RWPE2 (cell line): ENCODE results near the gene CHMP2A.

ENCODE experiments used
- ATAC-seq: fragments of 200-7000 bp; cut with Tn5 transposase; 3 replicates; pipeline ENCODE4 v1.9.1; 2021; ENCODE audit warnings: low read depth
- DNase-seq: peaks from one replicate; pipeline ENCODE4 v3.0.0-alpha.2; 2020; ENCODE audit warnings: low spot score
- H3K27ac ChIP-seq: fragments of 450-650 bp; 2 replicates; pipeline ENCODE4 v1.5.1; 2017; ENCODE audit warnings: mild to moderate bottlenecking; ENCODE audit not compliant: poor library complexity, severe bottlenecking
- H3K27me3 ChIP-seq: fragments of 250-450 bp; sonication (Bioruptor Pico); 2 replicates; pipeline ENCODE4 v1.5.1; 2021; ENCODE audit warnings: mild to moderate bottlenecking, moderate library complexity; ENCODE audit not compliant: insufficient read depth, poor library complexity, severe bottlenecking
- H3K36me3 ChIP-seq: fragments of 250-450 bp; sonication (Bioruptor Pico); 2 replicates; pipeline ENCODE4 v1.5.1; 2020; ENCODE audit warnings: low read depth, mild to moderate bottlenecking, moderate library complexity
- H3K4me1 ChIP-seq: fragments of 250-450 bp; sonication (Bioruptor Pico); 2 replicates; pipeline ENCODE4 v1.5.1; 2021; ENCODE audit warnings: mild to moderate bottlenecking, moderate library complexity; ENCODE audit not compliant: insufficient read depth, poor library complexity, severe bottlenecking
- H3K4me3 ChIP-seq: fragments of 250-450 bp; sonication (Bioruptor Pico); 2 replicates; pipeline ENCODE4 v1.5.1; 2021; ENCODE audit warnings: mild to moderate bottlenecking, moderate library complexity; ENCODE audit not compliant: severe bottlenecking
- H3K9me3 ChIP-seq: fragments of 250-450 bp; sonication (Bioruptor Pico); 2 replicates; pipeline ENCODE4 v1.5.1; 2021; ENCODE audit warnings: mild to moderate bottlenecking, moderate library complexity; ENCODE audit not compliant: severe bottlenecking
- TF ChIP-seq, protein P1 (sequence below): fragments of 450-650 bp; IDR thresholded peaks from one replicate; pipeline ENCODE4 v1.5.1; 2017; ENCODE audit warnings: mild to moderate bottlenecking, moderate library complexity; ENCODE audit not compliant: poor library complexity, severe bottlenecking

Gene CHMP2A

GRCh38 chr19:58559275-58560006 is 4.5 kb upstream of the CHMP2A start:
- no peaks in the 10 kb centered on the region for H3K4me1 ChIP-seq
- ATAC-seq (peak; percentile 44), DNase-seq (peak; percentile 92)
- no peaks in the 10 kb centered on the region for H3K9me3 ChIP-seq
- TF ChIP-seq, protein P1, sequence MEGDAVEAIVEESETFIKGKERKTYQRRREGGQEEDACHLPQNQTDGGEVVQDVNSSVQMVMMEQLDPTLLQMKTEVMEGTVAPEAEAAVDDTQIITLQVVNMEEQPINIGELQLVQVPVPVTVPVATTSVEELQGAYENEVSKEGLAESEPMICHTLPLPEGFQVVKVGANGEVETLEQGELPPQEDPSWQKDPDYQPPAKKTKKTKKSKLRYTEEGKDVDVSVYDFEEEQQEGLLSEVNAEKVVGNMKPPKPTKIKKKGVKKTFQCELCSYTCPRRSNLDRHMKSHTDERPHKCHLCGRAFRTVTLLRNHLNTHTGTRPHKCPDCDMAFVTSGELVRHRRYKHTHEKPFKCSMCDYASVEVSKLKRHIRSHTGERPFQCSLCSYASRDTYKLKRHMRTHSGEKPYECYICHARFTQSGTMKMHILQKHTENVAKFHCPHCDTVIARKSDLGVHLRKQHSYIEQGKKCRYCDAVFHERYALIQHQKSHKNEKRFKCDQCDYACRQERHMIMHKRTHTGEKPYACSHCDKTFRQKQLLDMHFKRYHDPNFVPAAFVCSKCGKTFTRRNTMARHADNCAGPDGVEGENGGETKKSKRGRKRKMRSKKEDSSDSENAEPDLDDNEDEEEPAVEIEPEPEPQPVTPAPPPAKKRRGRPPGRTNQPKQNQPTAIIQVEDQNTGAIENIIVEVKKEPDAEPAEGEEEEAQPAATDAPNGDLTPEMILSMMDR: no peak
- H3K4me3 ChIP-seq: peak overlapping the region; percentile 64
- H3K27me3 ChIP-seq: no peaks in the 10 kb centered on the region
- H3K36me3 ChIP-seq: peaks cover 14% of the 10 kb centered on the region
- peak overlapping the region; percentile 90 for H3K27ac ChIP-seq

DNA sequence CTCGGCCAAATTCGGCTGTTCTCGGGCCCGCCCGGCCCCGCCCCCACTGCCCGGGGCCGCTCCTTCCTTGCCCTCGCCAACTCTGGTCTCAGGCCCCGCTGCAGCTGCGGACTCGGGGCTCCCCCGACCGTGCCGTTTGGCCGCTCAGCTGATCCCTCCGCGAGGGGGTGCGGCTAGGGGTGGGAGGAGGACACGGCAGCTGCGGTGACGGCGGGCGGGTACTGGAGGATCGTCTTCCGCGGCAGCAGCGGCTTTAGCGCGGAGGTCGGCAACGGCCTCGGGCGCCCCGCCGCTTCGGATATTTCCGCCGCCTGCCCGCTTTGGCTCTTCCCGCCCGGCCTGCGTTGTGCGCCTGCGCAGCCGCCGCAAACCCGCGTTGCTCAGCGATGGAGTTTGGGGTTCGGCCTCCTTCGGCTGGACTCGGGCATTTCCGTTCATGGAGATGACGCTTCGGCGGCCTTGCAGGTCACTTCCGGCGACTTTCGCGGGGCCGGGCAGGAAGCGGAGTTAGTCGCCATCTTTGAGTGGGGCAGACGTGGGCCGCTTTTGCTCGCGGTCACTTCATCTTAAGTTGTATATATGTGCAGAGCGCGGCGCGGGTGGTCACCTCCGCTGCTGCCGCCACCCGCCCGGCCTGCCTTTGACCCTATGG is 3.8 kb upstream of the CHMP2A start:
- H3K4me1 ChIP-seq: no peaks in the 10 kb centered on the region
- peak; percentile 98 for DNase-seq
- peak; percentile 38 for ATAC-seq

DNA sequence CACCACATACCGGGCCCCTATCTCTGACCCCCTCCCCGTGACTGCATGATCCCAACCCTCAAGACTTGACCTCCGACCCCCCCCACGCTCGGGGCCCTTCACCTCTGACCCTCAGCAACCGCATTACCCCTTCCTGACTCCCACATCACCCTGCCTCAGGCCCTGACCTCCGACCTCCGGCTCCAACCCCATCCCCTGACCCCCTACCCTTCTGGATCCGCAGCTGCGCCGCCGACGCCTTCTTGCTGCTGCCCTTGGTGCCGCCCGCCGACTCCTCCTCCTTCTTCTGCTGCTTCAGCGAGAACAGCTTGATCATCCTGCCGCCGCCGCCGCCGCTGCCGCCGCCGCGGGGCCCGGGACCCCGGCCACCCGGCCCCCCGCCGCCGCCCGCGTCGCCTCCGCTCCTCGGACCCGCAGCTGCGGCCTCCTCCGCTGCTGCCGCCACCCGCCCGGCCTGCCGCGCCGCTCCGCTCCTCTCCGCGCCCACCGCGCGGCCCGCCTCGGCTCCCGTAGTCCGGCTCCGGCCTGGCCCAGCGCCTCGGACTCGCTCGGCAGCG is 3.2 kb upstream of the CHMP2A start, which contains the start of gene UBE2M:
TSS of gene UBE2M (minus strand) at position 546 of the 557 bp plus-strand sequence. CDS start at position 316, 230 bp downstream.
- no peak for ATAC-seq
- peak within 1 kb of the TSS; percentile 90 for H3K27ac ChIP-seq

More for the DNA sequence above, 3.8 kb upstream of the CHMP2A start:
- Histone ChIP-seq H3K27ac (peak overlapping the region; percentile 90), H3K9me3 (no peaks in the 10 kb centered on the region), H3K36me3 (peaks cover 14% of the 10 kb centered on the region), H3K27me3 (no peaks in the 10 kb centered on the region), H3K4me3 (peak overlapping the region; percentile 64)
- TF ChIP-seq, protein P1: no peak

DNA sequence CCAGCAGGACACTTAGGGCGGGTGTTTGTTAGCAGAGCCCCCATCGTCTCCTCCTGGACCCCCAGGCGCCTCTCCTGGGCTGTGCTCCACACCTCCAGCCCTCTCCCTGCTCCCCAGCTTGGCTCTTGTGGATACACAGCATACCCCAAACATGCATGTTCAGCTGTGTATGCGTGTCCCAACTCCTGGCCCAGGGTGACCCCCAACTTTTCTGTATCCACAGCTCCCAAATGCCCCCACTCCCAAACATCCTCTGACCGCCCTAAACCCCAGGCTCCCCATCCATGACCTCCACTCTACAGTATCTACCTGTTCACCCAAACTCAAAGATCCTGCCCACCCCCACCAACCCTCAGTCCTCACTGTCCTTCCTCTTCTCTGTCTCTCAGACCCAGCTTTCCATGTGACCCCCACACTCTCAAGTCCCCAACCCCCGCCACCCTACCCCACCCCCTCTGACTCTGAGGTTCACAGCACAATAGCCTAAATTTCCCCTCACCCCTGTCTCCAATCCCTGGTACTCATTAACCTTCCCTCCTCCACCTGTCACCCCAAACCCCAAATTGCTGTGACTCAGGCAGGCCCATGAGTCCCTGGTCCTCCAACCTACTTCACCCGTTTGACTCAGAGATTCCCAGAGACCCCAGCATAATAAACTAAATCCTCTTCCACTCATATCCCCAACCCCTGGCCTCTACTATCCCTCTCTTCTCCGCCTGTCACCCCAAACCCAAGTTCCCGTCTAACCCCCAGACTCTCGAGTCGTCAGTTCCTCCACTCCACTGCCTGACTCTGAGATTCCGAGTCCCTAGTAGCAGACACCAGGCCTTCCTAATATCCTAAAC is 2.5 kb upstream of the CHMP2A start:
- peak overlapping the region; percentile 64 for H3K4me3 ChIP-seq
- DNase-seq: no peak

More for the DNA sequence above, 3.2 kb upstream of the CHMP2A start, which contains the start of gene UBE2M:
- no peaks in the 10 kb centered on the region for H3K9me3 ChIP-seq
- peaks cover 14% of the 10 kb centered on the region for H3K36me3 ChIP-seq
- H3K4me3 ChIP-seq: peak within 1 kb of the TSS; percentile 64
- no peaks in the 10 kb centered on the region for H3K27me3 ChIP-seq
- no peaks in the 10 kb centered on the region for H3K4me1 ChIP-seq
- TF ChIP-seq, protein P1: no peak
- DNase-seq: no peak

More for the DNA sequence above, 2.5 kb upstream of the CHMP2A start:
- Histone ChIP-seq H3K4me1 (no peaks in the 10 kb centered on the region), H3K27ac (peak overlapping the region; percentile 90), H3K27me3 (no peaks in the 10 kb centered on the region), H3K9me3 (no peaks in the 10 kb centered on the region), H3K36me3 (peaks cover 14% of the 10 kb centered on the region)
- TF ChIP-seq, protein P1: no peak
- ATAC-seq: no peak
